ENCODE measurements around the gene SSBP2.
A peak's percentile ranks its signal among the peaks of the same experiment; 100 is the strongest.

The SSBP2 gene

GRCh38 chr5:81766611-81767010 lies 15.7 kb upstream of the SSBP2 start:
- DNase-seq, result no peak

- DNase-seq, result no peak
These were observed 12.5 kb upstream of the SSBP2 start for GRCh38 chr5:81763294-81763928.

GRCh38 chr5:81762853-81763252 lies 12.0 kb upstream of the SSBP2 start:
- no peak for DNase-seq

- no peak for DNase-seq
These were observed 11.5 kb upstream of the SSBP2 start for GRCh38 chr5:81762401-81762800.

- DNase-seq, result no peak
These were observed 11.1 kb upstream of the SSBP2 start for GRCh38 chr5:81761970-81762369.

- no peak for DNase-seq
These were observed 10.4 kb upstream of the SSBP2 start for GRCh38 chr5:81761270-81761669.

GRCh38 chr5:81760521-81760920 lies 9.6 kb upstream of the SSBP2 start:
- DNase-seq, result no peak

- DNase-seq, result no peak
These were observed 8.7 kb upstream of the SSBP2 start for GRCh38 chr5:81759632-81760005.

GRCh38 chr5:81757404-81757803 lies 6.5 kb upstream of the SSBP2 start:
- DNase-seq, result no peak

- DNase-seq, result no peak
These were observed 5.1 kb upstream of the SSBP2 start for GRCh38 chr5:81756016-81756415.

GRCh38 chr5:81755320-81755719 lies 4.4 kb upstream of the SSBP2 start:
- DNase-seq, result no peak

- no peak for DNase-seq
These were observed 3.7 kb upstream of the SSBP2 start for GRCh38 chr5:81754621-81755020.

GRCh38 chr5:81753429-81753828 lies 2.5 kb upstream of the SSBP2 start:
- DNase-seq, result no peak

GRCh38 chr5:81752644-81752963 lies 1.7 kb upstream of the SSBP2 start:
- DNase-seq, result no peak

- DNase-seq, result no peak
These were observed 1.1 kb upstream of the SSBP2 start for GRCh38 chr5:81751836-81752643.

GRCh38 chr5:81750308-81751008 lies 439 bp downstream of the SSBP2 start:
- DNase-seq, result peak; percentile 29

- peak; percentile 55 for DNase-seq
These were observed 1.2 kb downstream of the SSBP2 start for GRCh38 chr5:81749561-81750307.

GRCh38 chr5:81749192-81749560 lies 1.7 kb downstream of the SSBP2 start:
- no peak for DNase-seq

GRCh38 chr5:81748556-81748955 lies 2.3 kb downstream of the SSBP2 start:
- DNase-seq, result no peak

- DNase-seq, result no peak
These were observed 3.9 kb downstream of the SSBP2 start for GRCh38 chr5:81747030-81747429.

- no peak for DNase-seq
These were observed 10.1 kb downstream of the SSBP2 start for GRCh38 chr5:81740758-81741157.

- no peak for DNase-seq
These were observed 11.6 kb downstream of the SSBP2 start for GRCh38 chr5:81739291-81739690.

GRCh38 chr5:81729276-81729675 lies 21.6 kb downstream of the SSBP2 start:
- DNase-seq, result no peak

- no peak for DNase-seq
These were observed 22.6 kb downstream of the SSBP2 start for GRCh38 chr5:81728301-81728700.

All from CD4-positive, alpha-beta T cell treated with Interleukin-17A for 1 hour (primary cell).